H1 (cell line): ENCODE measurements around the gene AADAC. TPM values are rescaled to one million over a fixed set of nuclear protein-coding genes. Genes with fewer than 3 reads are reported as not detected.
A peak's percentile ranks its signal among the peaks of the same experiment; 100 is the strongest.

ENCODE experiments used
- CTCF ChIA-PET: fragments of 300-600 bp; sonication (Branson Sonifier 250); formaldehyde crosslinking; loops from one replicate; lab custom pipeline; 2021; ENCODE audit not compliant: partially characterized antibody; lab: Charles Lee
- POLR2A ChIA-PET: fragments of 300-600 bp; sonication (Branson Sonifier 250); formaldehyde crosslinking; loops from one replicate; lab custom pipeline; 2021; ENCODE audit warnings: inconsistent platforms; ENCODE audit not compliant: partially characterized antibody; lab: Charles Lee
- DNase-seq, 2 experiments: peaks; one replicate each; pipeline versions ENCODE4 v3.0.0 to v3.0.0-alpha.2; 2010 to 2022; ENCODE audit warnings: low spot score in 2 of 2, low read depth in 1 of 2, mixed read lengths in 1 of 2
- FAIRE-seq: peaks from 2 replicates; lab custom pipeline; 2011; peaks lifted over from hg19 to GRCh38; lab: Jason Lieb, UNC
- H2AFZ ChIP-seq: 2 replicates; pipeline ENCODE4 v1.8.1; 2012; ENCODE audit warnings: low read length, inconsistent platforms
- H2AK5ac ChIP-seq: 2 replicates; pipeline ENCODE4 v1.6.1; 2013; ENCODE audit warnings: low read depth, low read length
- H2BK120ac ChIP-seq: replicated peaks from 2 replicates; pipeline ENCODE3; 2013; ENCODE audit warnings: low read depth, low read length, inconsistent platforms
- H2BK12ac ChIP-seq: 2 replicates; pipeline ENCODE4 v1.6.1; 2013; ENCODE audit warnings: low read depth, low read length
- H2BK15ac ChIP-seq: 2 replicates; pipeline ENCODE4 v1.6.1; 2013; ENCODE audit warnings: low read length
- H2BK20ac ChIP-seq: 2 replicates; pipeline ENCODE4 v1.6.1; 2013; ENCODE audit warnings: low read length
- H2BK5ac ChIP-seq: 2 replicates; pipeline ENCODE4 v1.6.1; 2013; ENCODE audit warnings: low read depth, low read length
- H3K14ac ChIP-seq: 2 replicates; pipeline ENCODE4 v1.6.1; 2013; ENCODE audit warnings: inconsistent platforms; ENCODE audit not compliant: insufficient read length
- H3K18ac ChIP-seq: 2 replicates; pipeline ENCODE4 v1.6.1; 2013; ENCODE audit warnings: low read length; ENCODE audit errors: extremely low read depth
- H3K23ac ChIP-seq: 2 replicates; pipeline ENCODE4 v1.6.1; 2013; ENCODE audit warnings: inconsistent platforms; ENCODE audit not compliant: insufficient read length
- H3K23me2 ChIP-seq: 2 replicates; pipeline ENCODE4 v1.6.1; 2013; ENCODE audit warnings: low read depth, low read length
- H3K27ac ChIP-seq: 2 replicates; pipeline ENCODE4 v1.6.1; 2011; ENCODE audit warnings: low read depth, low read length, inconsistent platforms
- H3K27me3 ChIP-seq, 4 experiments: replicated peaks in 1 of 4; 1 replicate in 1 of 4; 2 replicates in 3 of 4; pipeline versions ENCODE4 v1.6.1 to v1.8.1; 2011 to 2013; ENCODE audit warnings: low read length in 3 of 4, mild to moderate bottlenecking in 3 of 4, inconsistent platforms in 2 of 4, mixed read lengths in 2 of 4, moderate library complexity in 1 of 4; ENCODE audit not compliant: control insufficient read depth in 3 of 4, insufficient read depth in 3 of 4; ENCODE audit errors: extremely low read depth in 1 of 4
- H3K36me3 ChIP-seq, 4 experiments: 2 replicates each; pipeline versions ENCODE4 v1.6.1 to v1.8.1; 2011 to 2013; ENCODE audit warnings: mild to moderate bottlenecking in 4 of 4, low read length in 3 of 4, moderate library complexity in 2 of 4, control low read depth in 1 of 4, inconsistent platforms in 1 of 4; ENCODE audit not compliant: insufficient read depth in 4 of 4, control insufficient read depth in 2 of 4
- H3K4ac ChIP-seq: replicated peaks from 2 replicates; pipeline ENCODE3; 2013; ENCODE audit warnings: low read length, low read depth, mixed read lengths, inconsistent platforms; ENCODE audit not compliant: insufficient read length
- H3K4me1 ChIP-seq, 4 experiments: replicated peaks in 1 of 4; 1 replicate in 1 of 4; 2 replicates in 3 of 4; pipeline versions ENCODE4 v1.6.1 to v1.8.1; 2011 to 2013; ENCODE audit warnings: low read length in 3 of 4, inconsistent platforms in 2 of 4, mixed read lengths in 1 of 4; ENCODE audit not compliant: insufficient read depth in 4 of 4, control insufficient read depth in 3 of 4
- H3K4me2 ChIP-seq, 2 experiments: 2 replicates each; pipeline versions ENCODE4 v1.6.1 to v1.8.1; 2011 to 2013; ENCODE audit warnings: low read depth in 2 of 2, low read length in 2 of 2, control low read depth in 1 of 2, inconsistent platforms in 1 of 2, mild to moderate bottlenecking in 1 of 2; ENCODE audit not compliant: insufficient read depth in 1 of 2
- H3K4me3 ChIP-seq, 4 experiments: fragments of 200-600, 300-600 bp in 1 of 4; sonication (generic), shearing (Covaris generic), sonication (Bioruptor Twin) in 1 of 4; 2 replicates each; pipeline versions ENCODE4 v1.5.1 to v1.8.1; 2011 to 2016; ENCODE audit warnings: low read length in 4 of 4, low read depth in 3 of 4, control low read depth in 2 of 4, inconsistent platforms in 2 of 4, mild to moderate bottlenecking in 2 of 4, mixed read lengths in 1 of 4, moderate library complexity in 1 of 4; ENCODE audit not compliant: insufficient read depth in 2 of 4; ENCODE audit errors: extremely low read depth in 1 of 4
- H3K56ac ChIP-seq: replicated peaks from 2 replicates; pipeline ENCODE3; 2013; ENCODE audit warnings: low read depth, mild to moderate bottlenecking, mixed read lengths, low read length, inconsistent platforms; ENCODE audit not compliant: insufficient read length
- H3K79me1 ChIP-seq: 2 replicates; pipeline ENCODE4 v1.6.1; 2013; ENCODE audit warnings: low read depth, low read length, control low read depth
- H3K79me2 ChIP-seq, 2 experiments: 2 replicates each; pipeline versions ENCODE4 v1.6.1 to v1.8.1; 2012 to 2013; ENCODE audit warnings: low read length in 2 of 2, mild to moderate bottlenecking in 2 of 2, inconsistent platforms in 1 of 2; ENCODE audit not compliant: insufficient read depth in 2 of 2, control insufficient read depth in 1 of 2
- H3K9ac ChIP-seq, 4 experiments: replicated peaks in 1 of 4; 1 replicate in 1 of 4; 2 replicates in 3 of 4; pipeline versions ENCODE4 v1.6.1 to v1.8.1; 2011 to 2013; ENCODE audit warnings: low read depth in 3 of 4, low read length in 3 of 4, control low read depth in 2 of 4, mild to moderate bottlenecking in 2 of 4, moderate library complexity in 2 of 4, inconsistent platforms in 1 of 4; ENCODE audit errors: extremely low read depth in 1 of 4
- H3K9me3 ChIP-seq, 2 experiments: 2 replicates each; pipeline versions ENCODE4 v1.6.1 to v1.8.1; 2012 to 2013; ENCODE audit warnings: mild to moderate bottlenecking in 2 of 2, moderate library complexity in 2 of 2, control low read depth in 1 of 2, inconsistent platforms in 1 of 2, low read depth in 1 of 2, low read length in 1 of 2, mixed read lengths in 1 of 2; ENCODE audit not compliant: insufficient read depth in 2 of 2
- H4K20me1 ChIP-seq, 2 experiments: replicated peaks in 1 of 2; 2 replicates each; pipeline versions ENCODE3 to v1.8.1; 2011 to 2013; ENCODE audit warnings: inconsistent platforms in 2 of 2, low read length in 2 of 2, mild to moderate bottlenecking in 1 of 2; ENCODE audit not compliant: insufficient read depth in 2 of 2, control insufficient read depth in 1 of 2
- H4K5ac ChIP-seq: 2 replicates; pipeline ENCODE4 v1.6.1; 2013; ENCODE audit warnings: low read length, low read depth, mixed read lengths, inconsistent platforms; ENCODE audit not compliant: insufficient read length
- H4K8ac ChIP-seq: 2 replicates; pipeline ENCODE4 v1.8.0; 2013; ENCODE audit warnings: mild to moderate bottlenecking, moderate library complexity, low read length, inconsistent platforms; ENCODE audit not compliant: insufficient read depth; ENCODE audit errors: extremely low read depth
- H4K91ac ChIP-seq: replicated peaks from 2 replicates; pipeline ENCODE3; 2013; ENCODE audit warnings: low read length, mixed read lengths, inconsistent platforms; ENCODE audit not compliant: insufficient read length
- CHD1 ChIP-seq: IDR thresholded peaks from 2 replicates; pipeline ENCODE4 v1.6.1; 2012; ENCODE audit warnings: low read depth, low read length, improper control_type of control experiment
- SIN3A ChIP-seq, 2 experiments: IDR thresholded peaks in 1 of 2; conservative IDR thresholded peaks in 1 of 2; 2 replicates each; pipeline ENCODE4 v1.6.1; 2011 to 2012; ENCODE audit warnings: low read length in 2 of 2, improper control_type of control experiment in 1 of 2, low read depth in 1 of 2, mild to moderate bottlenecking in 1 of 2
- SUZ12 ChIP-seq: fragments of 200-600 bp; sonication (generic); IDR thresholded peaks from 2 replicates; pipeline ENCODE4 v1.6.1; 2012; ENCODE audit warnings: mild to moderate bottlenecking, inconsistent platforms, low read length, moderate library complexity, mixed read lengths
- TEAD4 ChIP-seq: IDR thresholded peaks from 2 replicates; pipeline ENCODE4 v1.6.1; 2012; ENCODE audit warnings: low read depth, low read length, inconsistent platforms, mixed read lengths
- WGBS, 2 experiments: shearing (Covaris generic) in 1 of 2; methylation state at CpG; one replicate each; pipeline versions ENCODE4 v1.1.6 to v1.1.7; 2013 to 2015; ENCODE audit warnings: low lambda C conversion rate in 2 of 2, mixed read lengths in 2 of 2, inconsistent platforms in 1 of 2, low coverage in 1 of 2, missing lambda C conversion rate in 1 of 2; ENCODE audit not compliant: insufficient replicate concordance in 2 of 2, insufficient coverage in 1 of 2, insufficient read length in 1 of 2; ENCODE audit errors: extremely low coverage in 1 of 2, missing lambda C conversion rate in 1 of 2; 5-methylcytosine and 5-hydroxymethylcytosine counted together
- polyA plus RNA-seq, 7 experiments: library from polyadenylated mRNA; depleted of rRNA in 3 of 7; stranded (reverse) in 5 of 7; unstranded in 2 of 7; fragments of >200 nt in 5 of 7; fragments of 200-250 nt in 2 of 7; gene quantifications; 1 replicate in 5 of 7; 2 replicates in 1 of 7; 4 replicates in 1 of 7; pipeline versions ENCODE4 v1.2.1 to v1.2.3, GENCODE V29; 2011 to 2013; ENCODE audit warnings: missing spikeins in 2 of 7, mixed read lengths in 2 of 7
- total RNA-seq: library from RNA; stranded (reverse); fragmentation: NEBNext Ultra II Directional; extraction: Animal tissue kit (Norgen Biotek cat#: 25700); gene quantifications from 2 replicates; pipeline ENCODE4 v1.2.1, GENCODE V29; 2021

The AADAC gene
- total and polyA plus RNA-seq, 2 of the 8 experiments (the other 6 are each of a cell fraction or from before 2014, with no cell fraction given) = not detected

- Histone ChIP-seq H3K23ac (no peak overlapping the region), H3K9me3 (no peaks in the 10 kb centered on the region), H2AFZ (peak overlapping the region; percentile 81), H2BK12ac (no peak overlapping the region), H3K79me2 (no peaks in the 10 kb centered on the region), H4K20me1 (no peaks in the 10 kb centered on the region), H3K14ac (no peak overlapping the region), H4K91ac (no peak overlapping the region), H3K4ac (no peak overlapping the region), H2AK5ac (no peak overlapping the region), H3K4me1 (no peaks in the 10 kb centered on the region), H2BK120ac (no peak overlapping the region), H3K56ac (no peak overlapping the region), H3K23me2 (no peaks in the 10 kb centered on the region), H2BK5ac (no peak overlapping the region), H2BK15ac (no peak overlapping the region), H3K18ac (no peak overlapping the region), H3K4me2 (no peak overlapping the region), H4K8ac (no peak overlapping the region), H3K79me1 (no peaks in the 10 kb centered on the region), H3K27ac (no peak overlapping the region), H3K36me3 (no peaks in the 10 kb centered on the region), H3K4me3 (no peak overlapping the region), H3K9ac (no peak overlapping the region), H2BK20ac (no peak overlapping the region), H4K5ac (no peak overlapping the region), H3K27me3 (peaks cover 0 to 1% (median 0%) of the 10 kb centered on the region in 4 experiments; a peak in 1 of 7 replicates)
- TF ChIP-seq CHD1 (no peak), TEAD4 (no peak), SUZ12 (no peak), SIN3A (conservative IDR thresholded peaks at IDR 0.05 in 1 of 2, IDR thresholded peaks at IDR 0.05 in 1 of 2; ENCODE audit: low read depth in 1 of 2, low read length in 2 of 2) (no peak)
- DNase-seq (no peak), FAIRE-seq (no peak)
- POLR2A ChIA-PET = no interaction called here
- CTCF ChIA-PET = interaction anchor here (1.3 to 1.7 kb wide), 3 partner anchors 8 to 406 kb away, joined by 3 read pairs; no protein-coding TSS in a partner anchor
- WGBS, 2 experiments = 86% methylated on average over 3 of the region's 3 CpGs; no CpG with 5 or more reads in 1 of the 2 experiments
These were observed 31.5 kb downstream of the AADAC start for GRCh38 chr3:151845306-151845905.
